Neuronal stem cell (in vitro differentiated cells): ENCODE data around the gene AHNAK.

ENCODE experiments used
- DNase-seq: peaks from one replicate; pipeline ENCODE4 v3.0.0-alpha.2; 2013; ENCODE audit warnings: low spot score
- H2AFZ ChIP-seq: one replicate; pipeline ENCODE4 v1.6.1; 2013; ENCODE audit warnings: mild to moderate bottlenecking, low read length, inconsistent platforms
- H2AK5ac ChIP-seq: 2 replicates; pipeline ENCODE4 v1.6.1; 2013; ENCODE audit warnings: low read depth, mild to moderate bottlenecking, inconsistent platforms, low read length, moderate library complexity, mixed read lengths
- H2BK120ac ChIP-seq: 2 replicates; pipeline ENCODE4 v1.6.1; 2013; ENCODE audit warnings: low read depth, mild to moderate bottlenecking, inconsistent platforms, low read length, moderate library complexity, mixed read lengths
- H2BK12ac ChIP-seq: one replicate; pipeline ENCODE4 v1.6.1; 2013; ENCODE audit warnings: low read length, inconsistent platforms
- H2BK15ac ChIP-seq: 2 replicates; pipeline ENCODE4 v1.6.1; 2013; ENCODE audit warnings: mild to moderate bottlenecking, low read length, inconsistent platforms, mixed read lengths
- H2BK5ac ChIP-seq: one replicate; pipeline ENCODE4 v1.6.1; 2013; ENCODE audit warnings: inconsistent platforms, mild to moderate bottlenecking, low read length, moderate library complexity
- H3K14ac ChIP-seq: one replicate; pipeline ENCODE4 v1.6.1; 2013; ENCODE audit warnings: low read length, inconsistent platforms
- H3K18ac ChIP-seq: 2 replicates; pipeline ENCODE4 v1.6.1; 2013; ENCODE audit warnings: low read length, inconsistent platforms
- H3K23ac ChIP-seq: 2 replicates; pipeline ENCODE4 v1.6.1; 2013; ENCODE audit warnings: low read depth, mild to moderate bottlenecking, mixed read lengths, low read length, inconsistent platforms; ENCODE audit not compliant: poor library complexity
- H3K27ac ChIP-seq: replicated peaks from 3 replicates; pipeline ENCODE4 v1.5.1; 2013; ENCODE audit warnings: low read length, inconsistent platforms
- H3K27me3 ChIP-seq, 3 experiments: 2 replicates each; pipeline ENCODE4 v1.6.1; 2013; ENCODE audit warnings: low read length in 3 of 3, mild to moderate bottlenecking in 2 of 3, inconsistent platforms in 1 of 3, low read depth in 1 of 3, mixed read lengths in 1 of 3, moderate library complexity in 1 of 3; ENCODE audit not compliant: control insufficient read depth in 3 of 3, insufficient read depth in 3 of 3
- H3K36me3 ChIP-seq, 2 donors: replicated peaks in 1 of 2; 2 replicates each; pipeline ENCODE4 v1.6.1; 2013; ENCODE audit warnings: low read length in 2 of 2; ENCODE audit not compliant: control insufficient read depth in 2 of 2, insufficient read depth in 2 of 2
- H3K4ac ChIP-seq: 2 replicates; pipeline ENCODE4 v1.6.1; 2013; ENCODE audit warnings: inconsistent platforms, mild to moderate bottlenecking, low read length, moderate library complexity
- H3K4me1 ChIP-seq, 2 donors: 1 replicate in 1 of 2; 2 replicates in 1 of 2; pipeline ENCODE4 v1.6.1; 2013; ENCODE audit warnings: low read length in 2 of 2, low read depth in 1 of 2; ENCODE audit not compliant: control insufficient read depth in 2 of 2, insufficient read depth in 1 of 2
- H3K4me2 ChIP-seq: one replicate; pipeline ENCODE4 v1.6.1; 2013; ENCODE audit warnings: mild to moderate bottlenecking, low read length, inconsistent platforms; ENCODE audit not compliant: insufficient read depth, poor library complexity, severe bottlenecking
- H3K4me3 ChIP-seq, 2 donors: 2 replicates each; pipeline ENCODE4 v1.5.1; 2013; ENCODE audit warnings: low read length in 2 of 2, mild to moderate bottlenecking in 2 of 2, inconsistent platforms in 1 of 2, moderate library complexity in 1 of 2
- H3K79me1 ChIP-seq: one replicate; pipeline ENCODE4 v1.6.1; 2013; ENCODE audit warnings: low read depth, mild to moderate bottlenecking, inconsistent platforms, low read length, moderate library complexity
- H3K9ac ChIP-seq: one replicate; pipeline ENCODE4 v1.6.1; 2013; ENCODE audit warnings: mild to moderate bottlenecking, low read depth, low read length, inconsistent platforms; ENCODE audit not compliant: poor library complexity
- H3K9me3 ChIP-seq, 2 donors: replicated peaks in 1 of 2; 2 replicates each; pipeline versions ENCODE3 to v1.6.1; 2013; ENCODE audit warnings: low read length in 2 of 2, mild to moderate bottlenecking in 2 of 2, inconsistent platforms in 1 of 2, low read depth in 1 of 2, mixed read lengths in 1 of 2, moderate library complexity in 1 of 2; ENCODE audit not compliant: control insufficient read depth in 2 of 2, insufficient read depth in 1 of 2
- H4K8ac ChIP-seq: one replicate; pipeline ENCODE4 v1.6.1; 2013; ENCODE audit warnings: low read depth, mild to moderate bottlenecking, inconsistent platforms, low read length, moderate library complexity
- H4K91ac ChIP-seq: one replicate; pipeline ENCODE4 v1.6.1; 2013; ENCODE audit warnings: low read length, low read depth, mild to moderate bottlenecking, inconsistent platforms; ENCODE audit not compliant: poor library complexity
- WGBS, 2 donors: extraction: QIAGEN DNeasy Blood & Tissue Kit; methylation state at CpG; one replicate each; pipeline ENCODE4 v1.1.7; 2013; ENCODE audit warnings: missing lambda C conversion rate in 2 of 2, mixed read lengths in 1 of 2; ENCODE audit not compliant: insufficient read length in 2 of 2, insufficient replicate concordance in 1 of 2; ENCODE audit errors: extremely low coverage in 2 of 2; 5-methylcytosine and 5-hydroxymethylcytosine counted together

AHNAK gene

GRCh38 chr11:62406034-62406433, 140.6 kb downstream of the AHNAK start:
- no CpG with 5 or more reads among the region's 4 CpGs for WGBS, 2 donors
- Histone ChIP-seq H2AK5ac (no peak overlapping the region), H3K14ac (no peak overlapping the region), H3K4me3 (no peak overlapping the region), H3K9ac (no peak overlapping the region), H3K27ac (no peak overlapping the region), H4K91ac (no peak overlapping the region), H2BK12ac (no peak overlapping the region), H2BK15ac (no peak overlapping the region), H2BK5ac (no peak overlapping the region), H3K4me2 (no peak overlapping the region), H3K4ac (no peak overlapping the region), H2AFZ (no peak overlapping the region), H3K9me3 (no peaks in the 10 kb centered on the region), H3K27me3 (peaks cover 0 to 20% (median 0%) of the 10 kb centered on the region in 3 experiments), H3K36me3 (no peaks in the 10 kb centered on the region), H4K8ac (no peak overlapping the region), H3K4me1 (peaks cover 2 to 7% of the 10 kb centered on the region in 2 donors), H3K79me1 (no peaks in the 10 kb centered on the region), H2BK120ac (no peak overlapping the region), H3K23ac (no peak overlapping the region), H3K18ac (no peak overlapping the region)
- no peak for DNase-seq

GRCh38 chr11:62404901-62405300, 141.7 kb downstream of the AHNAK start:
- H3K23ac ChIP-seq, result no peak overlapping the region
- H2BK15ac ChIP-seq, result no peak overlapping the region
- no peak overlapping the region for H3K18ac ChIP-seq
- no peak overlapping the region for H3K4me2 ChIP-seq
- no peak overlapping the region for H3K27ac ChIP-seq
- no peak overlapping the region for H2BK5ac ChIP-seq
- no peak overlapping the region for H3K4me3 ChIP-seq
- no peak overlapping the region for H2BK120ac ChIP-seq
- WGBS, 2 donors, result no CpG with 5 or more reads among the region's 5 CpGs
- DNase-seq, result no peak
- no peak overlapping the region for H3K14ac ChIP-seq
- no peak overlapping the region for H2AFZ ChIP-seq
- no peak overlapping the region for H2BK12ac ChIP-seq
- peak overlapping the region; percentile 25 for H2AK5ac ChIP-seq
- peaks cover 2 to 7% of the 10 kb centered on the region in 2 donors for H3K4me1 ChIP-seq
- H3K9ac ChIP-seq, result no peak overlapping the region
- H3K36me3 ChIP-seq, result no peaks in the 10 kb centered on the region
- peaks cover 0 to 15% (median 0%) of the 10 kb centered on the region in 3 experiments for H3K27me3 ChIP-seq
- no peak overlapping the region for H3K4ac ChIP-seq
- H4K8ac ChIP-seq, result no peak overlapping the region
- no peaks in the 10 kb centered on the region for H3K79me1 ChIP-seq
- H3K9me3 ChIP-seq, result no peaks in the 10 kb centered on the region
- no peak overlapping the region for H4K91ac ChIP-seq

GRCh38 chr11:62404435-62404834, 142.2 kb downstream of the AHNAK start:
- no peak overlapping the region for H3K14ac ChIP-seq

GRCh38 chr11:62402960-62403730, 143.5 kb downstream of the AHNAK start:
- H3K36me3 ChIP-seq, result no peaks in the 10 kb centered on the region
- peaks cover 0 to 15% (median 0%) of the 10 kb centered on the region in 3 experiments for H3K27me3 ChIP-seq
- H3K18ac ChIP-seq, result no peak overlapping the region
- H3K27ac ChIP-seq, result no peak overlapping the region
- H3K9me3 ChIP-seq, result no peaks in the 10 kb centered on the region
- no peak overlapping the region for H3K4me2 ChIP-seq
- H2BK15ac ChIP-seq, result no peak overlapping the region
- H3K4ac ChIP-seq, result no peak overlapping the region
- no peak overlapping the region for H3K4me3 ChIP-seq
- H3K4me1 ChIP-seq, result peaks cover 8 to 15% of the 10 kb centered on the region in 2 donors
- H3K79me1 ChIP-seq, result no peaks in the 10 kb centered on the region
- WGBS, 2 donors, result no CpG with 5 or more reads among the region's 12 CpGs
- H4K8ac ChIP-seq, result no peak overlapping the region
- H2BK5ac ChIP-seq, result no peak overlapping the region
- H3K9ac ChIP-seq, result no peak overlapping the region
- no peak overlapping the region for H4K91ac ChIP-seq
- no peak overlapping the region for H2BK12ac ChIP-seq
- no peak overlapping the region for H3K23ac ChIP-seq
- DNase-seq, result no peak
- H2BK120ac ChIP-seq, result no peak overlapping the region
- no peak overlapping the region for H3K14ac ChIP-seq
- no peak overlapping the region for H2AFZ ChIP-seq
- H2AK5ac ChIP-seq, result no peak overlapping the region

More at GRCh38 chr11:62404435-62404834, 142.2 kb downstream of the AHNAK start:
- peak overlapping the region in 1 of 2 donors; percentile 41 for H3K4me3 ChIP-seq
- no peak overlapping the region for H2AK5ac ChIP-seq
- no peak overlapping the region for H3K23ac ChIP-seq
- H2BK12ac ChIP-seq, result no peak overlapping the region
- peak overlapping the region; percentile 45 for H2BK15ac ChIP-seq
- H3K4ac ChIP-seq, result no peak overlapping the region
- H3K9me3 ChIP-seq, result no peaks in the 10 kb centered on the region
- no CpG with 5 or more reads among the region's 6 CpGs for WGBS, 2 donors
- H3K27me3 ChIP-seq, result peaks cover 0 to 15% (median 0%) of the 10 kb centered on the region in 3 experiments
- no peaks in the 10 kb centered on the region for H3K79me1 ChIP-seq
- H2BK5ac ChIP-seq, result no peak overlapping the region
- H3K4me2 ChIP-seq, result no peak overlapping the region
- H3K18ac ChIP-seq, result no peak overlapping the region
- no peaks in the 10 kb centered on the region for H3K36me3 ChIP-seq
- no peak overlapping the region for H3K9ac ChIP-seq
- no peak overlapping the region for H4K91ac ChIP-seq
- no peak overlapping the region for H2BK120ac ChIP-seq
- DNase-seq, result no peak
- no peak overlapping the region for H3K27ac ChIP-seq
- H4K8ac ChIP-seq, result no peak overlapping the region
- H2AFZ ChIP-seq, result no peak overlapping the region
- H3K4me1 ChIP-seq, result peaks cover 7 to 9% of the 10 kb centered on the region in 2 donors
